GM19099 (cell line): ENCODE results near the gene NFASC.

ENCODE experiments used
- POLR2A ChIP-seq: IDR thresholded peaks from 3 replicates; pipeline ENCODE4 v1.6.1; 2011; ENCODE audit warnings: low read depth; ENCODE audit not compliant: insufficient read length; ENCODE audit errors: extremely low read depth

Gene NFASC

DNA sequence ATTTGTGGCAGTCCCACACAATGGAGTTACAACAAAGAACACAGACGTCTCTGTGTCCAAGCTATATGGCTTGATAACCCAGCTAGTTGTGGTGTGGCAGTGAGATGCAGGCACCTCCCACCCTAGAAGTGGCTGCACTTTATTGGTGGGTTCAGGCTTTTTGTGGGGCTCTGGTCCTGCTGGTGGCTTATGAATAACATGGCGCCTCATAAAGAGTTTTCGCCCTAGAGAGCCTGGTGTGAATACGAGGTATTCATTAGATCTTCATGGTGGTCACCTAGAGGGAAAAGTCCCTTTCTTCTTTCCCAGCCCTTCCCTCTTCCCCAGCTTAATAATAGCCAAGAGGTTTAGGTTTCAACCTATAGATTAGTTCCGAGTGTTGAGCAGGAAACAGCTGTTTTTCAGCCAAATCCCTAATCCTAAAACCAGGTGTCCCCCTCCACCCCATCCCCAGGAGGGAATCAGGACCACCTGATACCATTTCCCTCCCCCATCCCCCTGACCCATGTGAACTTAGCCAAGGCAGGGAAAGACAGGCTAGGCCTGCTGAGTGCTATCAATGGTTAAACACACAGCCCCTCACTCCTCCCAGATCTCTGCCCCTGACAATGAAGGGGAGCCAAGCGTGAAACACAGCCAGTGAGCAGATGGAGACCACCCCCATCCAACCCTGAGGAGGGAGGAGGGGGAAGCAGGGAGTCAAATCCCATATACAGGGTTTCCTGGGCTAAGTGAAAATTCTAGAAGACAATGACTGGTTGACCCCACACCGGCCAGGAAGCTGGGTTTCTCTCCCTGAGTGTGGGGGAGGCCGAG lies 58.2 kb downstream of the NFASC start:
- TF ChIP-seq POLR2A: no peak

DNA sequence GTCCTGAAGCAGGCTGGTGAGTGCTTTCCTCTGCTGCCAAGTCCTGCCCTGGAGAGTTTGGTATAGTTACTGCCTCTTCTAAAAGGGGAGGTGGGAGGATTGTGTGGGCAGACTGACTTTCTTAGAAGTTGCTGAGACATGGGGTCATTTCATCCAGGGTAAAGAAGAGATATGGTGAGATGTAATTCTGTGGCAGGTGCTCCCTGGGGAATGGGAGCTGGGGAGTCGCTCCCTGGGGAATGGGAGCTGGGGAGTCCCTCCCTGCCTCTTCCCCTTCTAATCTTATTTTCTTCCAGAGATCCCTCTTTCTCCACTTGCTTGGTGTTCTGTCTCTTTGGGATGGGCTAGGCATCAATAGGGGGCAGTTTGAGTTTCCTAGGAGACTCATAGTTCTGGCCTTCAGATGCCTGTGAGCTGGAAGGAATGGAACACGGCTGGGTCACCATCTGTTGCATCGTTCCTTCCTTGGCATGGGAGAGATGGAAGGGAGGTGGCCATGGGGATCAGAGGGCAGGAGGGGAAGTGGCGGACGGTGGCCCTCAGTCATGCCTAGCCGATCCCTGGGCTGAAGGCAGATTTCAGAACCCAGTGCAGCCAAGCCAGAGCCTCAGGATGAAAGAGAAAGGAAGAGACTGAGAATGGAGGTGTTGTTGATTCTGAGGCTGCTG lies 59.0 kb downstream of the NFASC start:
- no peak for TF ChIP-seq POLR2A

DNA sequence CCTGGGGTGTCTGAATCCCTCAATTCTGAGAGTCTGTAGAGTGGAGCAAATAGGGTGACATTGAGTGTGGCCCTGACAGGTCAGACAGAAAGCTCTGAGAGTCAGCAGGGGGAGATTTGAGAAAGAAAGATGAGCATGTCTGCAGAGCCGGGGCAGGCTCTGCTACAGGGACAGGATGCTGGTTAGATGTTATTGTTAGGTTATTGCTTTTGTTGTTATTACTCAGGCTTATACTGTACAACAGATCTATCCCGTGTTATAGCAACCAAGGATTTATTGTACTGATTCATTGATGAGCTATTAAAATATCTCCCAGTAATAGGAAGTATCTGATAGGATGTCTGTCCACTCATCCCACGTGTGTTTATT lies 59.5 kb downstream of the NFASC start:
- TF ChIP-seq POLR2A: no peak

DNA sequence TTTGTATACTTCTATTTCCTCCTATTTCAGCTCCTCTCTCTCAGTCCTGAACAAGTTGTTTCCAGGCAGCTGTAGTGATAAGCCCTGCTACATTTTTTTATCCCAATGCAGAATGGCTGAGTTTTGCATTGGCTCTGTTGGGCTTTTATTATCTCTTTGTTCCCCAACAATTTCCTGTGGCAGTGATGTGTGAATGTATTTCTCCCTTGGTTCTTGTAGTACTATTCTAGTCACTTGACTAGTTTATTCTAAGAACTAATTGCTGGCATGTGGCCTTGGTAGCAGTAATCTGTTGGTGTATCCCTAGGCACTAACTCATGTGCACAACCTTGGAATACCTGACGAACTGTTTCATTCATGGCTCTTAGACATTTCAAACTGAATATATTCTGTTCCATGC lies 60.7 kb downstream of the NFASC start:
- no peak for TF ChIP-seq POLR2A

DNA sequence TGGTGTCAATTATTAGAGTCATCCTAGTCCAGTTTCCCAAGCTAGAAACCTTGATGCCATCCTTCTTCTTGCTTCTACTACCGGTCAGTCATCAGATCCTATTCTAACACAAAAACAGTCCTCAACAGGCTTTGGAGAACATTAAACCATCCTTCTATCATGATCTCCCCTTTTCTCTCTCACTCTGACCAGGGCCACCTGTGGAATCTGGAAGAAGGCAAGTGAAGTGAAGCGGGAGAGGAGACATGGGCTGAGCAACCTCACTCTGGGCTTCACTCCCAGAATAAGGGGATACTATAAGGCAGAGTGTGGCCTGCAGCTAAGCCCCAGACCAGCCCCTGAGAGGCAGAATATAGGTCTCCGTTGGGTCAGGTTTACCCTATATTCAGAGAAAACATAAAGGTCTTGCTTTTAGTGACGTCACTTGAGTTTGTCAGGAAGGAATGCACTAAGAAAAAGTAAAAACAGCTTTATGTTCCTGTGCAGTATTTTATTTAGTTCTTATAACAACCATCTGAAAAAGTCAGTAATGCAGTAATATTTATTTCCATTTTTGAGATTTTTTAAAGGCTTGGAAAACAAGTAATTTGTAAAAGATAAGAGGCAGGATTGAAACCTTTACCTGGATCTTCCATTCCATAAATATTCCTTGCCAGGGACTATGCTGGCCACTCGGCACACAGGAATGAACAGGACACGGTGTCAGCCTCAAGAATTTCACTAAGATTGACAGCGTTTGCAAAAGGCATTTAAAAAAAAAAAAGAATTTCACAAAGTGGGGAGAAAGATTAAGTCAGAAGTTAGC lies 61.3 kb downstream of the NFASC start:
- no peak for TF ChIP-seq POLR2A

DNA sequence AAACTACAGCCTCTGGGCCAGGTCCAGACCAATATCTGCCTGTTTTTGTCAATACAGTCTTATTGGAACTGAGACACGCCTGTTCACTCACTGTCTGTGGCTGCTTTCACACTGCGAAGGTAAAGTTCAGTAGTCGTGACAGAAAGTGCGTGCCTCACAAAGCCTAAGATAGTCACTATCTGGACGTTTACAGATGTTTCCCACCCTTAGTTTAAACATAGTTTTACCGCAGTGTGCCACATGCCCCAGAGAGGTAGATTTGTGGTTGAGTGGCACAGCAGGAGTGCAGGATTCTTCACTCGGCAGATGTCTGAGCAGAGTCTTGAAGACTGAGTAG lies 61.9 kb downstream of the NFASC start:
- no peak for TF ChIP-seq POLR2A

DNA sequence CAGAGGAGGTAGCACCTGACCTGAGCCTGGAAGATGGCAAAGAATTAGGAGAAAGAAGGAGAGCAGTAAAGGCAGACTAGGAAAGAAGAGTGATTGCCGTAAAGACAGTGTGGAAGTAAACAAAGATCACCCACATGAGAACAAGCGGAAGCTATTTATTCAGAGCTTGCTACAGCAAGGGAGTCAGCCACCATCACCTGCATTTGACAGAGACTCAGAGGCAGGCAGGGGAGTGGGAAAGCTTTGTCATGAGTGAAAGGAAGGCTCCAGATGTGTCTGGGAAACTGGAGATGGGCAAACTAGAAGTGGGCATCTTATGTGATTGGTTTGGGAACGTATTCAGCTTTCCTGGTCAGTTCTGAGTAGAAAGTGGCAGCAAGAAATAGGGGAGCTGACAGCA lies 64.5 kb downstream of the NFASC start:
- TF ChIP-seq POLR2A: no peak

DNA sequence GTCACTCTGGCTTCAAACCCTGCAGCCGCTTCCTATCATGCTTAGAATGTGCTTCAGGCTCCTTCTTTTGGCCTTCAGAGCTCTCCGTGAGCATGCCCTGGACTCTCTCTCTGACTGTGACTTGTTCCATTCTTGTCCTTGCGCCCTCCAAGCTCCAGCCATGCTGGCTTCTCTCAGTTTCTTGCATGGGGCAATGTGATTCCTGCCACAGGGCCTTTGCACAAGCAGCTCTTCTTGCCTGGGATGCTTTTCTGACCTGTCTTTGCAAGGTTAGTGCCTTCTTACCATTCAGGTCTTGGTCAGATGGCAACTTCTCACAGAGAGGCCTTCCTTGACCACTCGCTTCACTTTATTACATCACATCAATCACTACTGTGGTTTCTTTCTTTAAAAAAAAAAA lies 66.1 kb downstream of the NFASC start:
- no peak for TF ChIP-seq POLR2A

DNA sequence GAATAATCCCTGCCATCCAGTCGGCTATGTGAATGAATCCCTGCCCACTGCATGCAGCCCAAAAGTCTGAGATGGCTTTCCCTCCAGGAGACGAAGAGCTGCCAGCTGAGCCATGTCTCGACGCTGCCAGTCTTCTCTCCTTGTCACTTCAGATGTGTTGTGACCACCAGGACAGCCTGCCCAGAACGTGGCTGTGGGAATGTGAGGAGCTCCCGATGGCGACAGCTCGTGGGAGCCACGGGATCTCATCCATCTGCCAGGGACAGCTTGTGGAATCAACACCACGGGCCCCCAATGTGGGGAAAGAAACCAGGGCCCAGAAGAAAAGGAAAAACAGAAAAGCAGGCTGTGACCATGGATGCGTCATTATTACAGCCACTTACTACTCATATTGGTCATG lies 67.2 kb downstream of the NFASC start:
- no peak for TF ChIP-seq POLR2A

DNA sequence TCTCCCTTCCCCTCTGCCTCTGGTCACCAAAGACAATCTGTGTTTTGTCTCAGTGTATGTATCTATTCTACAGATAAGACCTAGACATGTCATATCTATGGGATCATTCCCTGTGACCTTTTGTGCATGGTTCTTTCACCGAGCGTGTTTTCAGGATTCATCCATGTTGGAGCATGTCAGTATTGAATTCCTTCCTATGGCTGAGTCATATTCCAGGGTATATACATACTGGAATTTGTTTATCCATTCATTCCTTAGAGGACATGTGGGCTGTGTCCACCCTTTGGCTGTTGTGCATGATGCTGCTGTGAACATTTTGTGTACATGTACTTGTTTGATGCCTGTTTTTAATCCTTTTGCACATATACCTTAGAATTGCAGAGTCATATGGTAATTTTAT lies 69.9 kb downstream of the NFASC start:
- no peak for TF ChIP-seq POLR2A

DNA sequence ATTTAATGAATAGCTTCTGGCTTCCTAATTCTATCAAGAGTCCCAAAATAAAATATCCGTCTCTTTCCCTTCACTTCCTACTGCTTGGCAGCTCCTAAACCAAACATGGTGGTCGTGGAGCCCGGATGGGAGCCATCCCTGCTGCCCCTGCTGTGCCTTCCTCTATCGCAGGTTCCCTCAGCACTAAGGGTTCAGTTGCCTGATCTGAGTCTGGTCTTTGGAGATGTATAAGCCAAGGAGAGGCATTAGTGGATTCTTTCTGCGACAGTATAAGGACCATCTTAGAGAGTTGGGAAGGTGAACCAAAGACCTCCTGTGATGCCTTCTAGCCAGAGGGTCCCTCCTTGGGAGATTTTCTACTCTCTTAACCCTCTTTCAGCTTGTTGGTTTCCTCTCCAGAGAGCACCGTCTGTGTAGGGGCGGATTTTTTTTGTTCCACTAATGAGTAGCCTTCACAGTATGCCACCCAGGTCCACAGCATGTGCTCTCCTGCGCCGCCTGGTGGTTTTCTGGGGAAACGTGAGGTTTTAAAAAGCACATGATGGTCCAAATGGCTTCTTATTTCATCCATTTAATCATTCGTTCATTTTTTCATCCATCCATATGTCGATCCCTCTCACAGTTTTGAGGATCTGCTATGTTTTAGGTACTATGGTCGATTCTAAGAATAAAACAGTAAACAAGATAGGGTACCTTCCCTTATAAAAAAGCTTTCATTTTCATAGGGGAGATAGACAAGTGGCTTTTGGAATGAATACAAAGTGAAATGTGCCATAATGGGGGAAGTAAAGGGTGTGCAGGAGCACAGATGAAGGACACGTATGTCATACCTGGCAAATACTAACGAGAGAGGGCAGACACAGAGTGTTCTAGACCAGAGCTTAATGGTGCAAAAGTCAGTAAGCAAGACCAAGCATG lies 71.0 kb downstream of the NFASC start:
- TF ChIP-seq POLR2A: no peak

DNA sequence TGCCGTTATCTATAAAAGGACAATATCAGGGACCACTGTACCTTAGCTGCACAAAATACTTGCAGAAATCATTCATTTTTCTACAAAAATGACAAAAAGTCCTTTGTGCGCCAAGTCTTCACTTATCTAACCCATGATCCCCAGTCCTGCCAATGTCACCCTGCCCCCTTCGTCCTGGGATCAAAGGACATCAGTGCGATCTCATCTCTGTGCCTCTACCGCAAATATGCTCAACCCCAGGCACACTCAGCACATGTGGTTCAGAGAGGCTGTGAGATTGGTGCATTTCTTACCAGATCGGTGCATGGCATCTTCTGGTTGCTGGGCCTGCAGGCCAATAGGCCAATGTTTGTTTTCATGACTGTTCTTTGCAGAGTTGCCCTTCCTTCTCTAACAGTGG lies 72.8 kb downstream of the NFASC start:
- no peak for TF ChIP-seq POLR2A

DNA sequence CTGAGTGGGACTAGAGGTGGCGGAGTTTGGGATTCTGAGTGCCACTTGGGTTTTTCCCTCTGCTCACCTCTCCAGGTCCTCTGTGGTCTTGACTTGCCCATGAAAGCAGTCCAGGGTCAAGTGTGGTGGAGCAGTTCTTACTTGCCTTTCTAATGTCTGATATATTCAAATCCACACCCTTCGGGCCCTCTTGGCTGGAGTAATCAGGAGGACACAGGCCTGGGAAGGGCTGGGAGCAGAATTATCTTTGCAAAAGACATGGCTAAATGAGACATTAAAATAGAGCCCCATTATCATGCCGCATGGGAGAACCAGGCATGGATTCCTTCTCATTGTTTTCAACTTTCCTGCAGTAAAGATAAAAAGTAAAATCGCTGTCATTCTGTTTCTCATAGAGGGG lies 74.0 kb downstream of the NFASC start:
- TF ChIP-seq POLR2A: no peak

DNA sequence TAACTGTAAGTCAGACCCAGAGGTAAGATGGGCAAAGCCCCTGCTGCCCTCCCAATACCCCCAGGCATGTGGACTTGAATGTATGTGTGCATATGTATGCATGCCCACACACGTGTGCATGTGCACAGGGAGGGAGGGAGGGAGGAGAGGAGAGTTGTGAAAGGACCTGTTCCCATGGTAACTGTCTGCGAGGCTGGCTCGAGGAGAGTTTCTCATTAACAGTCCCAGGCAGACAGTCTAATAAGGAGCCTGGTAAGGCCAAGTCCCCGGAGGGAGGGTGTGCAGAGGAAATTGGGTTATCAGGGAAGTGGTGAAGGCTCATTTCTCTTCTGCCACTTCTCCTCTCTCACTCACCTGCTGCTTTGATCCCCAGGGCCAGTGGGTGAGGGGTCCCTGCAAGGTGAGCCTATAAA lies 74.9 kb downstream of the NFASC start:
- no peak for TF ChIP-seq POLR2A

DNA sequence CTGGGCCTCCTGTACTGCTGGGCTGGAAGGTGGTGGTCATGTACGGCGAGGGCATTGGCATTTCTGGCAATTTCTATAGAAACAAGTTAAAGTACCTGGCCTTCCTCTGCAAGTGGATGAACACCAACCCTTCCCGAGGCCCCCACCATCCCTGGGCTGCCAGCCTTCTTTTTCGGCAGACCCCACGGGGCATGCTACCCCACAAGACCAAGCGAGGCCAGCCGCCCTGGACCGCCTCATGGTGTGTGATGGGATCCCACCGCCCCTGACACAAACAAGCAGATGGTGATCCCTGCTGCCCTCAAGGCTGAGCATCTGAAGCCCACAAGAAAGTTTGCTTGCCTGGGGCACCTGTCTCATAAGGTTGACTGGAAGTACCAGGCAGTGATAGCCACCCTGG lies 76.0 kb downstream of the NFASC start:
- no peak for TF ChIP-seq POLR2A
